ENCODE data around the gene ZNF90.
"Not testable (repeated sequence)": the region's sequence is repeated elsewhere in the genome, so short reads cannot be mapped to it uniquely, and the experiment has no call there.

ZNF90 gene

GRCh38 chr19:20077791-20078463 lies at the start of gene ZNF90:
Gene ZNF90, plus strand, starts transcription at chr19:20078000. Its CDS starts 133 bp downstream, at chr19:20078133.
- DNase-seq = peak; percentile 13

- no peak for DNase-seq
Observed at GRCh38 chr19:20028611-20029010, 49.2 kb upstream of the ZNF90 start.

GRCh38 chr19:20035935-20036334 lies 41.9 kb upstream of the ZNF90 start:
- no peak for DNase-seq

GRCh38 chr19:20038358-20039202 lies 39.2 kb upstream of the ZNF90 start:
- no peak for DNase-seq

GRCh38 chr19:20039203-20039723 lies 38.5 kb upstream of the ZNF90 start, which contains the start of gene ZNF682:
Gene ZNF682, minus strand, starts transcription at chr19:20039505. Its CDS starts 160 bp downstream, at chr19:20039345.
- DNase-seq = peak; percentile 100

GRCh38 chr19:20044663-20045062 lies 33.1 kb upstream of the ZNF90 start:
- no peak for DNase-seq

- DNase-seq = not testable (repeated sequence)
Observed at GRCh38 chr19:20045742-20046141, 32.1 kb upstream of the ZNF90 start.

GRCh38 chr19:20051841-20052768 lies 25.7 kb upstream of the ZNF90 start:
- DNase-seq = peak; percentile 100

- not testable (repeated sequence) for DNase-seq
Observed at GRCh38 chr19:20058738-20059137, 19.1 kb upstream of the ZNF90 start.

- DNase-seq = no peak
Observed at GRCh38 chr19:20060282-20060681, 17.5 kb upstream of the ZNF90 start.

GRCh38 chr19:20066861-20067260 lies 10.9 kb upstream of the ZNF90 start:
- peak; percentile 63 for DNase-seq

- no peak for DNase-seq
Observed at GRCh38 chr19:20067943-20068342, 9.9 kb upstream of the ZNF90 start.

GRCh38 chr19:20068559-20068958 lies 9.2 kb upstream of the ZNF90 start:
- DNase-seq = not testable (repeated sequence)

- no peak for DNase-seq
Observed at GRCh38 chr19:20070691-20071090, 7.1 kb upstream of the ZNF90 start.

GRCh38 chr19:20072936-20073335 lies 4.9 kb upstream of the ZNF90 start:
- DNase-seq = no peak

- no peak for DNase-seq
Observed at GRCh38 chr19:20078581-20079031, 806 bp downstream of the ZNF90 start.

- no peak for DNase-seq
Observed at GRCh38 chr19:20079476-20079875, 1.7 kb downstream of the ZNF90 start.

GRCh38 chr19:20080656-20081055 lies 2.9 kb downstream of the ZNF90 start:
- DNase-seq = no peak

- peak; percentile 85 for DNase-seq
Observed at GRCh38 chr19:20082232-20082833, 4.5 kb downstream of the ZNF90 start.

GRCh38 chr19:20082876-20083275 lies 5.1 kb downstream of the ZNF90 start:
- DNase-seq = peak; percentile 53

GRCh38 chr19:20102097-20102496 lies 24.3 kb downstream of the ZNF90 start:
- DNase-seq = no peak

GRCh38 chr19:20103091-20103740 lies 25.4 kb downstream of the ZNF90 start:
- no peak for DNase-seq
